LNCaP clone FGC (cell line): ENCODE measurements around the gene JSRP1.

Source experiments
- DNase-seq: peaks from one replicate; pipeline ENCODE4 v3.0.0-alpha.2; 2011; ENCODE audit warnings: low read depth
- H3K4me3 ChIP-seq: 2 replicates; pipeline ENCODE4 v1.5.1; 2011; ENCODE audit warnings: mild to moderate bottlenecking, low read depth, low read length, control low read depth
- CTCF ChIP-seq: IDR thresholded peaks from 2 replicates; pipeline ENCODE4 v1.5.1; 2012; ENCODE audit warnings: mild to moderate bottlenecking; ENCODE audit not compliant: control insufficient read depth, insufficient read depth; ENCODE audit errors: extremely low read depth

The JSRP1 gene

DNA sequence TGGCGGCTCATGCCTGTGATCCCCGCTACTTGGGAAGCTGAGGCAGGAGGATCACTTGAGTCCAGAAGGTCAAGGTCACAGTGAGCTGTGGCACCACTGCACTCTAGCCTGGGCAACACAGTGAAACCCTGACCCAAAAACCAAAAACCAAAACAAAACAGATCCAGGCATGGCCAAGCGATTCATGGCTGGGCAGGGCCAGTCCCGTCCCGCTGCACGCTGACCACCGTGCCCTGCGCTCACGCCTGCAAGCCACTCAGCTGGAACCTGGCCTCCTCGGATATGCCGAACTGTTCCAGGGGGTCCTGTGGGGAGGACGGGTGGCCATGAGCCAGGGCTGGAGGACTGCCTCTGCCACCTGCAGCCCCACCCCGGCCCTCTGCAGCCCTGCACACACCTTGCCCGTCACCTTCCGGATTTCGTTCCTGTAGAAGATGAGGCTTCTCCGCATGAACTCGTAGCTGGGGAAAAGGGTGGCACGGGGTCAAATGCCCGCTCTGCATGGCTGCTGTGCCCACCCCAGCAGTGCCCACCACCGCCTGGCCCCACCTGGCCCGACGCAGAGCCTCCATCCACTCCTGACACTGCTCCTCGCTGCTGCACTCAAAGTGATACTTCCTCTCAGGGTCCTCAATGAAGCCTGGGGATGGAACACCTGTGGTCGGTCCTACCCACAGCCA is 22.5 kb downstream of the JSRP1 start:
- DNase-seq = no peak
- no peak for TF ChIP-seq CTCF
- H3K4me3 ChIP-seq = no peak overlapping the region

DNA sequence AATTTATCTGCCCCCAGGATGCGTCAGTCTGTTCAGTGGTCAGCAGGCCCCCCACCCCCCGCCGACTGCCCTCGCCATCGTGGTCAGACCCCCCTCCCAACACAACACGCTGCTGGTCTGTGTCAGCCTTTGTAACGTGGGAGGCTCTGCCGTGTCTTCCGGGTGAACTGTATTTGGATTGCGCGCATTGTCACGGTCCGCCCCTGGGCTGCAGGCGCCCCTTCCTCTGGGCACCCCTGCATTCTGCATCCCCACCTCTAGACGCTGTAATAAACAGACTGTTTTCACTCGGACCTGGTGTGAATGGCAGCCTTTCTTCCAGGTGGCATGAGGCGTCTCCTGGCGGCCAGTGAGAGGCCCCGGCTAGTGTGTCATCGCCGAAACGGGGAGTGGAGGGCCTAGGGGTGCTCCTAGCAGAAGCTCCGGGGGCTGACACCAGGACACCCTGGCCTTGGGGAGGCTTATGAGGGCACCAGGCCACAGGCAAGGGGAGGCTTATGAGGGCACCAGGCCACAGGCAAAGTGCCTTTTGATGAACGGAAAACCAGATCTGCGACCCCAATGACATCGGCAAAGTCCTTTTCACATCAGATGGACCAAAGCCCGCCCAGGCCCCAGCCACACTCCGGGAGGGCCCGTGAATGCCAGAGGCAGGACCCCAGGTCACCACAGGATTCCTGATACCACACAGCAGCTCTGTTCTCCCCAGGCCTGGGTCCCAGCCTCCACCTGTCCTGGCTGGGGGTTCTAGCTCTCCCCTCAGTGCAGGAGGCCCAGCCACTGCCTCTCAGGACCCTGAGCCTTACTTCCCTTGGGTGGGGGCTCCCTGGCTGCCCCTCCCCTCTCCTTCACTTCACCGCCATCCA is 23.7 kb downstream of the JSRP1 start:
- no peak for TF ChIP-seq CTCF
- DNase-seq = no peak
- H3K4me3 ChIP-seq = no peak overlapping the region

DNA sequence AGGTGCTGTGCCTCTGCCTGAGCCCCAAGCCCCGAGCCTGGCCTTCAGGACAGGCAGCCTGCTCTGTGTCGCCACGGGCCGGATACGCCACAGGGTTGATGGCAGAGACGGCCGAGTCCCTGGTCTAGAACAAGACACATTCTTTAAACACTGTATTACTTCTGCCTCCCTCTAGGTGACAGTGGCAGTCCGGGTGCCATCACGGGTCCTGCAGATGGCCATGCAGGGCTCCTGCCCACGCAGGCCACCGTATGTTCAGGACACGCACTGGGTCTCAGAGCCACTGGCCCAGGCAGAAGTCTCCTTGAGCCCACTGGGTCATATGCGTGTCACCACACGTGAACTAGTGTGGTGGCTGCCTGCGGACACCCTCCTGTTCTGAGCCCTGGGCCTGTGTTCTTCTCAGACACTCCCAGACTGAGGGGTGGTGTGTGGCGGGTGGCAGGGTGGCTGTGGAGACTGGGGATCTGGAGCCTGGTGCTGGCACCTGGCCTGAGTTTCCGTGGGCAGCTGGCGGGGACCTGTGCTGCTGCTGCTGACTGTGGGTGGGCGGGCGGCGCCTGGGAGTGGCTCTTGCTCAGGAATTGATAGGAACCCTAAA is 24.5 kb downstream of the JSRP1 start:
- no peak for DNase-seq
- no peak overlapping the region for H3K4me3 ChIP-seq
- TF ChIP-seq CTCF = peak; percentile 22; the same call in 1 of the 2 replicates

DNA sequence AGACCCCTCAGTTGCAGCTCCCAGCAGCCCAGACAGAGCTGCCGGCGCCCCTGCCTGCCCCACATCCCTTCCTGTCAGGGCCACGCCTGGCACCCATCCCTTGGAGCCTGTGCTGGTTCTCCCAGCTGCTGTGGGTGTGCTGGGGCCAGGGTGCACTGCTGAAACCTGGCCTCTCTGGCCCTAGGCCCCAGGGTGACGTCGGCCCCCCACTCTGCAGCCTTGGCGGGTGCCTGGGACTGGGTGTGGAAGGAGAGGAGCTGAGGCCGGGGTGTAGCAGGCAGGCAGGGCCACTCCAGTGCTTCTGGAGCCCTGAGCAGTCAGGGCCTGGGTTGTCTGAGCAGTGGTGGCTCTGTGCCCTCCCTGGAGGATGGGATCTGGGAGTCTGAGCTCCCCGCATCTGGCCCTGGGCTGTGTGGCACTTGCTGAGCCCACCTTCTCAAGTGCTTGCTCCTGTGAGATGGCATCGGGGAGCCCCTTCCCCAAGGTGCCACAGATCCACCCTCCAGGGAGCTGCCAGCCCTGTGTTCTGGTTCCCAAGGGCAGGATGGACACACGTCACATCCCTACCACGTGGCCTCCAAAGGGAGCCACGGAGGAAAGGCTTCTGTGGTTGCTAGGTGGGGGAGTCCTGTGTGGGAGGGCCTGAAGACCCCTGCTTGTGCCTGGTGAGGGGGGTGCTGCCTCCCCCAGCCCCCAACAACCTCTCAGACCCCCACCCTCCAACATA is 25.2 kb downstream of the JSRP1 start:
- DNase-seq = no peak
- no peak for TF ChIP-seq CTCF
- H3K4me3 ChIP-seq = no peak overlapping the region

DNA sequence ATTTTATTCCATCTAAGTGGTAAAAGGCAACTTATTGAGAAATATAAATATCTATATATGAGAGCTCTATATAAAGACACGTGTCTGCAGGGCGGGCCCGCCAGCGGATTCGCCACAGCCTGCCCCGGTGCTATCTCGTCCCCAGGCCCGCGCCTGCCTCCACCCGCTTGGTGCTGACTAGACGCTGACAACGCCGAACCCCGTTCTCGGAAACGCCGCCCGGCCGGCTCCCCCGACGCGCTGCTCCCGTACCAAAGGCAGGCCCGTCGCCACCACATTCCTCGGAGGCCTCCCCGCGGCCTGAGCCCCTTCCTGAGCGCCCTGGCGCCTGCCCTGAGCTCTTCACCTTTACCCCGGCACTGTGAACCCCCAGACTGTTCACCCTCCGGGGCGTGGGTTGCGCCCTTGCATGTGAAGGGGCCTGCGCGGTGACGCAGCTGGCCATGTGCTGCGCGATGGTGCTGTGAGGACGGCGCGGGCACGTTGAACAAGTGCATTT is 26.1 kb downstream of the JSRP1 start:
- TF ChIP-seq CTCF = no peak
- DNase-seq = no peak
- no peak overlapping the region for H3K4me3 ChIP-seq
